IMR-90 (cell line): ENCODE results near the gene ZNF746. TPM values are rescaled to one million over a fixed set of nuclear protein-coding genes. Genes with fewer than 3 reads are reported as not detected.

Experiments
- ATAC-seq: fragments of 200-7000 bp; cut with Tn5 transposase; 2 replicates; pipeline ENCODE4 v1.9.1; 2020; ENCODE audit warnings: low read depth, mild to moderate bottlenecking, moderate library complexity
- BruUV-seq: library from RNA; stranded (reverse); fragments of 400-500 nt; replicated peaks from 2 replicates; lab custom pipeline; 2021; lab: Mats Ljungman, UMichigan
- CTCF ChIA-PET: fragments of 300-600 bp; formaldehyde crosslinking; extraction: SDS; loops from one replicate; lab custom pipeline; 2021; ENCODE audit warnings: antibody characterized with exemption; lab: Yijun Ruan, JAX
- POLR2A ChIA-PET: fragments of 300-600 bp; sonication (Branson Sonifier 250); formaldehyde crosslinking; loops from one replicate; lab custom pipeline; 2022; ENCODE audit warnings: antibody characterized with exemption; ENCODE audit not compliant: unreplicated experiment; lab: Charles Lee
- DNase-seq: peaks from one replicate; pipeline ENCODE4 v3.0.0; 2013
- H2AFZ ChIP-seq: replicated peaks from 2 replicates; pipeline ENCODE3; 2013; ENCODE audit warnings: low read length, mild to moderate bottlenecking; ENCODE audit not compliant: poor library complexity
- H2AK5ac ChIP-seq: 2 replicates; pipeline ENCODE4 v1.6.1; 2013; ENCODE audit warnings: low read depth, low read length, inconsistent platforms
- H2AK9ac ChIP-seq: replicated peaks from 2 replicates; pipeline ENCODE3; 2013; ENCODE audit warnings: mild to moderate bottlenecking, low read depth, low read length, moderate library complexity; ENCODE audit not compliant: poor library complexity
- H2BK120ac ChIP-seq: 2 replicates; pipeline ENCODE4 v1.6.1; 2013; ENCODE audit warnings: low read depth, low read length, inconsistent platforms
- H2BK15ac ChIP-seq: 3 replicates; pipeline ENCODE4 v1.6.1; 2013; ENCODE audit warnings: low read depth, low read length, inconsistent platforms
- H2BK20ac ChIP-seq: 2 replicates; pipeline ENCODE4 v1.6.1; 2013; ENCODE audit warnings: low read depth, mild to moderate bottlenecking, inconsistent platforms, low read length, moderate library complexity
- H2BK5ac ChIP-seq: 2 replicates; pipeline ENCODE4 v1.6.1; 2013; ENCODE audit warnings: mild to moderate bottlenecking, low read depth, low read length, inconsistent platforms; ENCODE audit not compliant: poor library complexity, severe bottlenecking
- H3K14ac ChIP-seq: replicated peaks from 2 replicates; pipeline ENCODE4 v1.6.1; 2013; ENCODE audit warnings: low read depth, low read length, inconsistent platforms
- H3K18ac ChIP-seq: 2 replicates; pipeline ENCODE4 v1.6.1; 2013; ENCODE audit warnings: low read depth, low read length, control low read depth
- H3K23ac ChIP-seq: 2 replicates; pipeline ENCODE4 v1.6.1; 2013; ENCODE audit warnings: low read depth, low read length, inconsistent platforms
- H3K27ac ChIP-seq: 2 replicates; pipeline ENCODE4 v1.5.1; 2013; ENCODE audit warnings: mild to moderate bottlenecking, control low read depth, low read length; ENCODE audit not compliant: insufficient read depth
- H3K27me3 ChIP-seq: 2 replicates; pipeline ENCODE4 v1.6.1; 2013; ENCODE audit warnings: low read length; ENCODE audit not compliant: control insufficient read depth, insufficient read depth
- H3K36me3 ChIP-seq: 2 replicates; pipeline ENCODE4 v1.6.1; 2013; ENCODE audit warnings: low read length, mixed read lengths; ENCODE audit not compliant: control insufficient read depth, insufficient read depth
- H3K4ac ChIP-seq: 2 replicates; pipeline ENCODE4 v1.6.1; 2013; ENCODE audit warnings: low read depth, low read length, inconsistent platforms
- H3K4me1 ChIP-seq: 2 replicates; pipeline ENCODE4 v1.6.1; 2013; ENCODE audit warnings: low read length, mixed read lengths; ENCODE audit not compliant: control insufficient read depth, insufficient read depth
- H3K4me2 ChIP-seq: 2 replicates; pipeline ENCODE4 v1.6.1; 2013; ENCODE audit warnings: low read depth, mild to moderate bottlenecking, control low read depth, low read length, moderate library complexity
- H3K4me3 ChIP-seq: 2 replicates; pipeline ENCODE4 v1.5.1; 2013; ENCODE audit warnings: low read depth, mild to moderate bottlenecking, control low read depth, low read length, moderate library complexity; ENCODE audit not compliant: insufficient read depth
- H3K56ac ChIP-seq: 2 replicates; pipeline ENCODE4 v1.6.1; 2013; ENCODE audit warnings: low read length, inconsistent platforms; ENCODE audit not compliant: insufficient read depth; ENCODE audit errors: extremely low read depth
- H3K79me1 ChIP-seq, 2 experiments: 2 replicates each; pipeline ENCODE4 v1.6.1; 2013; ENCODE audit warnings: low read length in 2 of 2, inconsistent platforms in 1 of 2, low read depth in 1 of 2
- H3K9ac ChIP-seq: 2 replicates; pipeline ENCODE4 v1.6.1; 2013; ENCODE audit warnings: low read depth, low read length, control low read depth
- H3K9me1 ChIP-seq: 2 replicates; pipeline ENCODE4 v1.6.1; 2013; ENCODE audit warnings: low read length, inconsistent platforms; ENCODE audit not compliant: insufficient read depth
- H3K9me3 ChIP-seq: 2 replicates; pipeline ENCODE4 v1.6.1; 2013; ENCODE audit warnings: low read length; ENCODE audit not compliant: control insufficient read depth, insufficient read depth
- H4K20me1 ChIP-seq: 2 replicates; pipeline ENCODE4 v1.6.1; 2013; ENCODE audit warnings: low read length, inconsistent platforms; ENCODE audit not compliant: insufficient read depth
- H4K5ac ChIP-seq: 2 replicates; pipeline ENCODE4 v1.6.1; 2013; ENCODE audit warnings: mild to moderate bottlenecking, low read depth, low read length, control low read depth
- H4K8ac ChIP-seq, 2 experiments: 2 replicates each; pipeline ENCODE4 v1.6.1; 2013; ENCODE audit warnings: low read depth in 2 of 2, low read length in 2 of 2, control low read depth in 1 of 2, inconsistent platforms in 1 of 2
- H4K91ac ChIP-seq: 2 replicates; pipeline ENCODE4 v1.6.1; 2013; ENCODE audit warnings: low read depth, low read length, inconsistent platforms; ENCODE audit not compliant: insufficient read depth
- BHLHE40 ChIP-seq: fragments of 150-350 bp; IDR thresholded peaks from 2 replicates; pipeline ENCODE4 v1.6.1; 2016; ENCODE audit warnings: mild to moderate bottlenecking, low read depth, low read length
- CEBPB ChIP-seq: IDR thresholded peaks from 2 replicates; pipeline ENCODE4 v1.6.1; 2012; ENCODE audit warnings: low read depth, low read length, improper control_type of control experiment
- CHD1 ChIP-seq: IDR thresholded peaks from 2 replicates; pipeline ENCODE4 v1.6.1; 2012; ENCODE audit warnings: low read depth, low read length, improper control_type of control experiment
- CTCF ChIP-seq: conservative IDR thresholded peaks from 2 replicates; pipeline ENCODE4 v1.5.1; 2012; ENCODE audit warnings: mild to moderate bottlenecking, low read depth, low read length, improper control_type of control experiment
- ELK1 ChIP-seq: fragments of 150-350 bp; IDR thresholded peaks from 2 replicates; pipeline ENCODE4 v1.6.1; 2016; ENCODE audit warnings: low read depth, mild to moderate bottlenecking, low read length, moderate library complexity, borderline replicate concordance
- FOS ChIP-seq: fragments of 150-350 bp; IDR thresholded peaks from 2 replicates; pipeline ENCODE4 v1.6.1; 2016; ENCODE audit warnings: low read depth, low read length
- MAFK ChIP-seq: IDR thresholded peaks from 2 replicates; pipeline ENCODE4 v1.6.1; 2012; ENCODE audit warnings: low read depth, low read length, improper control_type of control experiment
- MAZ ChIP-seq: IDR thresholded peaks from 2 replicates; pipeline ENCODE4 v1.6.1; 2012; ENCODE audit warnings: low read depth, mild to moderate bottlenecking, low read length, improper control_type of control experiment, moderate library complexity, borderline replicate concordance
- MXI1 ChIP-seq: IDR thresholded peaks from 2 replicates; pipeline ENCODE4 v1.6.1; 2012; ENCODE audit warnings: low read depth, mild to moderate bottlenecking, low read length, moderate library complexity, borderline replicate concordance
- NFE2L2 ChIP-seq: fragments of 150-350 bp; IDR thresholded peaks from 2 replicates; pipeline ENCODE4 v1.6.1; 2016; ENCODE audit warnings: low read depth, mild to moderate bottlenecking, low read length
- POLR2A ChIP-seq: IDR thresholded peaks from 2 replicates; pipeline ENCODE4 v1.6.1; 2012; ENCODE audit warnings: mild to moderate bottlenecking, low read depth, low read length
- RAD21 ChIP-seq: IDR thresholded peaks from 2 replicates; pipeline ENCODE4 v1.6.1; 2012; ENCODE audit warnings: low read length, improper control_type of control experiment
- RCOR1 ChIP-seq: IDR thresholded peaks from 2 replicates; pipeline ENCODE4 v1.6.1; 2012; ENCODE audit warnings: mild to moderate bottlenecking, low read length, improper control_type of control experiment; ENCODE audit not compliant: insufficient replicate concordance
- RFX5 ChIP-seq: IDR thresholded peaks from 2 replicates; pipeline ENCODE4 v1.8.0; 2012; ENCODE audit warnings: low read depth, mild to moderate bottlenecking, low read length, moderate library complexity
- SMC3 ChIP-seq: fragments of 150-350 bp; IDR thresholded peaks from 2 replicates; pipeline ENCODE4 v1.6.1; 2016; ENCODE audit warnings: low read depth, mild to moderate bottlenecking, antibody characterized with exemption, low read length, moderate library complexity
- USF2 ChIP-seq: fragments of 150-350 bp; IDR thresholded peaks from 2 replicates; pipeline ENCODE4 v1.6.1; 2017; ENCODE audit warnings: mild to moderate bottlenecking, antibody characterized with exemption, low read length, low read depth
- WGBS, 2 experiments: methylation state at CpG; one replicate each; pipeline versions ENCODE4 v1.1.5 to v1.1.7; 2013; ENCODE audit warnings: missing lambda C conversion rate in 2 of 2; ENCODE audit not compliant: insufficient read length in 1 of 2; ENCODE audit errors: extremely low coverage in 2 of 2; 5-methylcytosine and 5-hydroxymethylcytosine counted together
- dilution Hi-C: fragments of 300-500 bp; cut with HindIII; formaldehyde crosslinking; loops from one replicate; pipeline ENCODE4 v1.14.3; 2018; ENCODE audit warnings: low sequenced_read_pairs; ENCODE audit not compliant: unreplicated experiment
- in situ Hi-C: fragments of 300-500 bp; cut with MboI; formaldehyde crosslinking; loops from 3 replicates; pipeline ENCODE4 v1.14.3; 2019; ENCODE audit warnings: low sequenced_read_pairs, inconsistent platforms, mixed read lengths
- intact Hi-C: fragments of 100-400 bp; cut with micrococcal nuclease; formaldehyde crosslinking; loops from 2 replicates; pipeline ENCODE4 v1.10.0; 2022
- polyA plus RNA-seq, 3 experiments: library from polyadenylated mRNA; depleted of rRNA; stranded (reverse); fragments of >200 nt; gene quantifications; 2 replicates each; pipeline ENCODE4 v1.2.3, GENCODE V29; 2012; ENCODE audit warnings: low replicate concordance in 1 of 3
- total RNA-seq: library from RNA; depleted of rRNA; stranded (reverse); fragments of >200 nt; gene quantifications from 2 replicates; pipeline ENCODE4 v1.2.3, GENCODE V29; 2012

ZNF746 gene
- total and polyA plus RNA-seq, 2 of the 4 experiments (the other 2 are of a cell fraction), result 6.6 to 8.4 TPM

GRCh38 chr7:149440222-149440621 is 57.4 kb downstream of the ZNF746 start:
- Histone ChIP-seq H3K4me3 (no peak overlapping the region), H3K9me3 (no peaks in the 10 kb centered on the region), H2BK120ac (no peak overlapping the region), H3K4me1 (no peaks in the 10 kb centered on the region), H2AK5ac (no peak overlapping the region), H3K79me1 (peaks cover 0 to 23% of the 10 kb centered on the region in 2 experiments; a peak in 2 of 4 replicates), H4K20me1 (no peaks in the 10 kb centered on the region), H3K23ac (no peak overlapping the region), H3K9me1 (peaks cover 6% of the 10 kb centered on the region), H4K91ac (no peak overlapping the region), H3K56ac (no peak overlapping the region), H3K4ac (no peak overlapping the region), H4K8ac (no peak overlapping the region), H3K18ac (no peak overlapping the region), H2AK9ac (no peak overlapping the region), H3K27ac (no peak overlapping the region), H3K36me3 (peaks cover 20% of the 10 kb centered on the region), H2BK20ac (no peak overlapping the region), H3K27me3 (no peaks in the 10 kb centered on the region), H4K5ac (no peak overlapping the region), H3K14ac (no peak overlapping the region), H3K4me2 (no peak overlapping the region), H3K9ac (no peak overlapping the region), H2BK15ac (no peak overlapping the region), H2BK5ac (no peak overlapping the region), H2AFZ (no peak overlapping the region)
- in situ Hi-C loops (no loop called here), dilution Hi-C loops (no loop called here), intact Hi-C loops (no loop called here)
- BruUV-seq, result no TSS peak
- ChIA-PET POLR2A (no interaction called here), CTCF (interaction anchor here (1.1 to 1.3 kb wide), 2 partner anchors 17 to 40 kb away, joined by 3 read pairs; no protein-coding TSS in a partner anchor)
- DNase-seq (peak; percentile 14), ATAC-seq (no peak)
- TF ChIP-seq ELK1 (no peak), POLR2A (no peak), MAFK (no peak), RCOR1 (no peak), CEBPB (no peak), MXI1 (no peak), RFX5 (no peak), BHLHE40 (no peak), USF2 (no peak), FOS (no peak), NFE2L2 (no peak), CTCF (no peak), SMC3 (no peak), MAZ (no peak), CHD1 (no peak), RAD21 (no peak)
- WGBS, 2 experiments, result no CpG with 5 or more reads among the region's 4 CpGs
